NCI-H1092 treated with DMSO at 0.1 percent for 48 hours (cell line): Measurements from ENCODE around the gene CHRDL2.

Experiments used
- DNase-seq: peaks from one replicate; lab custom pipeline; 2025; lab: John Stamatoyannopoulos, UW

CHRDL2 gene

GRCh38 chr11:74748211-74749126, 17.2 kb upstream of the CHRDL2 start, which contains the start of gene RNF169:
Gene RNF169, plus strand, starts transcription at chr11:74748849. Its CDS starts 32 bp downstream, at chr11:74748881.
- peak; percentile 99 for DNase-seq

- DNase-seq, result no peak
Observed at GRCh38 chr11:74746868-74747267, 15.6 kb upstream of the CHRDL2 start.

- no peak for DNase-seq
Observed at GRCh38 chr11:74744277-74744676, 13.1 kb upstream of the CHRDL2 start.

GRCh38 chr11:74743640-74744039, 12.4 kb upstream of the CHRDL2 start:
- no peak for DNase-seq

GRCh38 chr11:74742070-74742469, 10.8 kb upstream of the CHRDL2 start:
- no peak for DNase-seq

GRCh38 chr11:74739546-74740270, 8.5 kb upstream of the CHRDL2 start:
- no peak for DNase-seq

- no peak for DNase-seq
Observed at GRCh38 chr11:74736031-74736430, 4.8 kb upstream of the CHRDL2 start.

- no peak for DNase-seq
Observed at GRCh38 chr11:74735365-74735928, 4.2 kb upstream of the CHRDL2 start.

- DNase-seq, result no peak
Observed at GRCh38 chr11:74734559-74734925, 3.3 kb upstream of the CHRDL2 start.

- DNase-seq, result no peak
Observed at GRCh38 chr11:74730571-74731260, 510 bp downstream of the CHRDL2 start.

- DNase-seq, result no peak
Observed at GRCh38 chr11:74729397-74729796, 1.8 kb downstream of the CHRDL2 start.

- peak; percentile 68 for DNase-seq
Observed at GRCh38 chr11:74726547-74727182, 4.6 kb downstream of the CHRDL2 start.

- DNase-seq, result no peak
Observed at GRCh38 chr11:74725701-74726100, 5.5 kb downstream of the CHRDL2 start.

- no peak for DNase-seq
Observed at GRCh38 chr11:74723511-74723910, 7.7 kb downstream of the CHRDL2 start.

GRCh38 chr11:74721479-74721835, 9.8 kb downstream of the CHRDL2 start:
- DNase-seq, result no peak

- DNase-seq, result no peak
Observed at GRCh38 chr11:74720596-74721478, 10.4 kb downstream of the CHRDL2 start.

GRCh38 chr11:74719011-74719410, 12.2 kb downstream of the CHRDL2 start:
- DNase-seq, result no peak

- DNase-seq, result no peak
Observed at GRCh38 chr11:74717221-74717969, 13.8 kb downstream of the CHRDL2 start.

GRCh38 chr11:74714904-74715303, 16.3 kb downstream of the CHRDL2 start:
- DNase-seq, result no peak

GRCh38 chr11:74713686-74714085, 17.5 kb downstream of the CHRDL2 start:
- DNase-seq, result no peak
